Transverse colon (tissue), 3 donors: ENCODE measurements around the gene MAPRE2.
"Not testable (repeated sequence)": the region's sequence is repeated elsewhere in the genome, so short reads cannot be mapped to it uniquely, and the experiment has no call there.

Source experiments
- CTCF ChIP-seq, 5 experiments: fragments of 200-600 bp in 3 of 5; fragments of 450-650 bp in 2 of 5; sonication (generic) in 3 of 5; IDR thresholded peaks; 1 replicate in 2 of 5; 2 replicates in 3 of 5; pipeline ENCODE4 v1.5.1; 2016 to 2017; ENCODE audit warnings: antibody characterized with exemption in 5 of 5, inconsistent platforms in 3 of 5, mild to moderate bottlenecking in 2 of 5, moderate library complexity in 1 of 5
- EP300 ChIP-seq: sonication (generic); formaldehyde crosslinking; IDR thresholded peaks from one replicate; pipeline ENCODE4 v1.6.1; 2017; ENCODE audit warnings: antibody characterized with exemption, low read depth
- POLR2A ChIP-seq: fragments of 450-650 bp; IDR thresholded peaks from one replicate; pipeline ENCODE4 v1.6.1; 2016; ENCODE audit warnings: antibody characterized with exemption, mild to moderate bottlenecking, moderate library complexity

GRCh38 chr18:35170323-35170722 lies 129.1 kb downstream of the MAPRE2 start:
- not testable (repeated sequence) for TF ChIP-seq CTCF (IDR thresholded peaks at IDR 0.05); POLR2A; EP300
